ENCODE measurements around the gene TJP2.

DNA sequence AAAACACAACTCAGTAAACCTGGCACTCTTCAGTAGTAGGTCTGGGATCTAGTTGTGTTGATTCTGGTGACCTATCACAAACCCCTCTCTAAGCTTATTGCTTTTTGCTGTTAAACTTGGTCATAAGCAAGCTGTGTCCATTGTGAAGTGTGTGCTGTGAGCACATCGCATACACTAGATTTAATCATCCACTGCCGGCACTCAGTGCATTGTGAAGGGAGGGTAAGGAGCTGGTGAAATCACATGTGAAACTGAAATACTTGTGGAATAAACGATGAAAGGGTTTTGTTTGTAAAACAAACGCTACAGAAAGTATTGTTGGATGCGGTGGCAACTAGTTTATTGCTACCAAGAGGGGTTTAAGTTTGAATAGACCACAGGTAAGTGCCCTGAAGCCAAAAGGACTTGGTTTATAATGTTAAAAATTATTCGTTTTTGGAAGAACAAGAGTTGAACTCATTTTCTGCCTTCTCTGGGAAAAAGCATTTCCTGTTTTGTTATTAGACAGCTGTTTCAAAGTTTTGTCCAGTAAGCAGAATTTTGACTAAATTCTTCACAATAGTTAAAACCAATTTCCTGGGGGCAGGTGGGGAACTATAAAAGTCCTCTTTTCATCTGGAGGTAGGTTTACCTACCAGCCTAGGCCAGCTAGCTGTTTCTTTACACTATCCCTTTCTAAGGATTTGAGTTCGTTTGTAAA, 24.6 kb downstream of the TJP2 start:
- TF ChIP-seq, protein P1, sequence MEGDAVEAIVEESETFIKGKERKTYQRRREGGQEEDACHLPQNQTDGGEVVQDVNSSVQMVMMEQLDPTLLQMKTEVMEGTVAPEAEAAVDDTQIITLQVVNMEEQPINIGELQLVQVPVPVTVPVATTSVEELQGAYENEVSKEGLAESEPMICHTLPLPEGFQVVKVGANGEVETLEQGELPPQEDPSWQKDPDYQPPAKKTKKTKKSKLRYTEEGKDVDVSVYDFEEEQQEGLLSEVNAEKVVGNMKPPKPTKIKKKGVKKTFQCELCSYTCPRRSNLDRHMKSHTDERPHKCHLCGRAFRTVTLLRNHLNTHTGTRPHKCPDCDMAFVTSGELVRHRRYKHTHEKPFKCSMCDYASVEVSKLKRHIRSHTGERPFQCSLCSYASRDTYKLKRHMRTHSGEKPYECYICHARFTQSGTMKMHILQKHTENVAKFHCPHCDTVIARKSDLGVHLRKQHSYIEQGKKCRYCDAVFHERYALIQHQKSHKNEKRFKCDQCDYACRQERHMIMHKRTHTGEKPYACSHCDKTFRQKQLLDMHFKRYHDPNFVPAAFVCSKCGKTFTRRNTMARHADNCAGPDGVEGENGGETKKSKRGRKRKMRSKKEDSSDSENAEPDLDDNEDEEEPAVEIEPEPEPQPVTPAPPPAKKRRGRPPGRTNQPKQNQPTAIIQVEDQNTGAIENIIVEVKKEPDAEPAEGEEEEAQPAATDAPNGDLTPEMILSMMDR (conservative IDR thresholded peaks at IDR 0.05; ENCODE audit: low read depth, low read length), result no peak
- TF ChIP-seq EZH2 (IDR thresholded peaks at IDR 0.05; ENCODE audit: low read length, unreplicated experiment), result no peak

Data from PC-3 (cell line).